RWPE2 (cell line): ENCODE results near the gene CELF1.
A peak's percentile ranks its signal among the peaks of the same experiment; 100 is the strongest.

Experiments used
- ATAC-seq: fragments of 200-7000 bp; cut with Tn5 transposase; 3 replicates; pipeline ENCODE4 v1.9.1; 2021; ENCODE audit warnings: low read depth
- DNase-seq: peaks from one replicate; pipeline ENCODE4 v3.0.0-alpha.2; 2020; ENCODE audit warnings: low spot score
- H3K27ac ChIP-seq: fragments of 450-650 bp; 2 replicates; pipeline ENCODE4 v1.5.1; 2017; ENCODE audit warnings: mild to moderate bottlenecking; ENCODE audit not compliant: poor library complexity, severe bottlenecking
- H3K27me3 ChIP-seq: fragments of 250-450 bp; sonication (Bioruptor Pico); 2 replicates; pipeline ENCODE4 v1.5.1; 2021; ENCODE audit warnings: mild to moderate bottlenecking, moderate library complexity; ENCODE audit not compliant: insufficient read depth, poor library complexity, severe bottlenecking
- H3K36me3 ChIP-seq: fragments of 250-450 bp; sonication (Bioruptor Pico); 2 replicates; pipeline ENCODE4 v1.5.1; 2020; ENCODE audit warnings: low read depth, mild to moderate bottlenecking, moderate library complexity
- H3K4me1 ChIP-seq: fragments of 250-450 bp; sonication (Bioruptor Pico); 2 replicates; pipeline ENCODE4 v1.5.1; 2021; ENCODE audit warnings: mild to moderate bottlenecking, moderate library complexity; ENCODE audit not compliant: insufficient read depth, poor library complexity, severe bottlenecking
- H3K4me3 ChIP-seq: fragments of 250-450 bp; sonication (Bioruptor Pico); 2 replicates; pipeline ENCODE4 v1.5.1; 2021; ENCODE audit warnings: mild to moderate bottlenecking, moderate library complexity; ENCODE audit not compliant: severe bottlenecking
- H3K9me3 ChIP-seq: fragments of 250-450 bp; sonication (Bioruptor Pico); 2 replicates; pipeline ENCODE4 v1.5.1; 2021; ENCODE audit warnings: mild to moderate bottlenecking, moderate library complexity; ENCODE audit not compliant: severe bottlenecking
- CTCF ChIP-seq: fragments of 450-650 bp; IDR thresholded peaks from one replicate; pipeline ENCODE4 v1.5.1; 2017; ENCODE audit warnings: mild to moderate bottlenecking, moderate library complexity; ENCODE audit not compliant: poor library complexity, severe bottlenecking

The CELF1 gene

GRCh38 chr11:47451436-47451835, 101.5 kb downstream of the CELF1 start:
- Histone ChIP-seq H3K9me3 (no peaks in the 10 kb centered on the region), H3K27me3 (no peaks in the 10 kb centered on the region), H3K4me3 (no peak overlapping the region), H3K27ac (no peak overlapping the region), H3K36me3 (no peaks in the 10 kb centered on the region), H3K4me1 (no peaks in the 10 kb centered on the region)
- TF ChIP-seq CTCF = no peak
- ATAC-seq (no peak), DNase-seq (no peak)

GRCh38 chr11:47449541-47449940, 103.4 kb downstream of the CELF1 start:
- Histone ChIP-seq H3K27ac (no peak overlapping the region), H3K4me1 (no peaks in the 10 kb centered on the region), H3K9me3 (no peaks in the 10 kb centered on the region), H3K27me3 (no peaks in the 10 kb centered on the region), H3K36me3 (no peaks in the 10 kb centered on the region), H3K4me3 (no peak overlapping the region)
- ATAC-seq (0 out of 3 replicates have a peak, but pooled peaks have one; percentile 6), DNase-seq (no peak)
- no peak for TF ChIP-seq CTCF

- H3K36me3 ChIP-seq = no peaks in the 10 kb centered on the region
- no peak for TF ChIP-seq CTCF
- H3K4me3 ChIP-seq = no peak within 1 kb of the TSS
- H3K4me1 ChIP-seq = no peaks in the 10 kb centered on the region
- DNase-seq = no peak
- H3K27ac ChIP-seq = no peak within 1 kb of the TSS
- ATAC-seq = no peak
- no peaks in the 10 kb centered on the region for H3K27me3 ChIP-seq
- H3K9me3 ChIP-seq = no peaks in the 10 kb centered on the region
These were observed 104.1 kb downstream of the CELF1 start, which contains the start of gene RAPSN for GRCh38 chr11:47448566-47449427. Gene RAPSN (minus strand): TSS chr11:47449136. CDS start chr11:47448964, 172 bp downstream.

GRCh38 chr11:47447906-47448305, 105.0 kb downstream of the CELF1 start:
- Histone ChIP-seq H3K4me1 (no peaks in the 10 kb centered on the region), H3K36me3 (no peaks in the 10 kb centered on the region), H3K27me3 (no peaks in the 10 kb centered on the region), H3K27ac (no peak overlapping the region), H3K4me3 (no peak overlapping the region), H3K9me3 (no peaks in the 10 kb centered on the region)
- TF ChIP-seq CTCF = no peak
- ATAC-seq (no peak), DNase-seq (no peak)

GRCh38 chr11:47446833-47447232, 106.1 kb downstream of the CELF1 start:
- TF ChIP-seq CTCF = no peak
- no peaks in the 10 kb centered on the region for H3K4me1 ChIP-seq
- H3K9me3 ChIP-seq = no peaks in the 10 kb centered on the region
- DNase-seq = no peak
- H3K36me3 ChIP-seq = no peaks in the 10 kb centered on the region
- no peak overlapping the region for H3K27ac ChIP-seq
- no peak overlapping the region for H3K4me3 ChIP-seq
- H3K27me3 ChIP-seq = no peaks in the 10 kb centered on the region
- ATAC-seq = no peak
